ENCODE data around the gene USP17L24.
"Not testable (repeated sequence)": the region's sequence is repeated elsewhere in the genome, so short reads cannot be mapped to it uniquely, and the experiment has no call there.

Gene USP17L24, protein sequence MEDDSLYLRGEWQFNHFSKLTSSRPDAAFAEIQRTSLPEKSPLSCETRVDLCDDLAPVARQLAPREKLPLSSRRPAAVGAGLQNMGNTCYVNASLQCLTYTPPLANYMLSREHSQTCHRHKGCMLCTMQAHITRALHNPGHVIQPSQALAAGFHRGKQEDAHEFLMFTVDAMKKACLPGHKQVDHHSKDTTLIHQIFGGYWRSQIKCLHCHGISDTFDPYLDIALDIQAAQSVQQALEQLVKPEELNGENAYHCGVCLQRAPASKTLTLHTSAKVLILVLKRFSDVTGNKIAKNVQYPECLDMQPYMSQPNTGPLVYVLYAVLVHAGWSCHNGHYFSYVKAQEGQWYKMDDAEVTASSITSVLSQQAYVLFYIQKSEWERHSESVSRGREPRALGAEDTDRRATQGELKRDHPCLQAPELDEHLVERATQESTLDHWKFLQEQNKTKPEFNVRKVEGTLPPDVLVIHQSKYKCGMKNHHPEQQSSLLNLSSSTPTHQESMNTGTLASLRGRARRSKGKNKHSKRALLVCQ

DNA sequence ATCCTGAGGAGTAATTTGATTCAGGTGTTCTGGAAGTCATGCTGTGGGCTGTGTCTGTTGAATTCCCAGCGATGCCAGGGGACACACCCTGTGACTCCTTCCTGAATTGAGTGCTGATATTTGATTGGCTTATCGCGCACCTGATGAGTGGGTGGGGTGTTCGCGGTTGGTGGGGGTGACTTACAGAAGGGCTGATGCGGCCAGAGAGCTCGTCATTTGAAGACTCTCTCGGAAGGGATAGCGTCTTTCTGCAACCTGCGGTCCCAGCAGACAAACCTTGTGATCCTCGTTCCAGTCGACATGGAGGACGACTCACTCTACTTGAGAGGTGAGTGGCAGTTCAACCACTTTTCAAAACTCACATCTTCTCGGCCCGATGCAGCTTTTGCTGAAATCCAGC lies at the start of gene USP17L24:
Gene USP17L24 (plus strand): TSS at position 301 of the 400 bp plus-strand sequence. CDS start 0 bp downstream, at position 301.
- not testable (repeated sequence) for DNase-seq

DNA sequence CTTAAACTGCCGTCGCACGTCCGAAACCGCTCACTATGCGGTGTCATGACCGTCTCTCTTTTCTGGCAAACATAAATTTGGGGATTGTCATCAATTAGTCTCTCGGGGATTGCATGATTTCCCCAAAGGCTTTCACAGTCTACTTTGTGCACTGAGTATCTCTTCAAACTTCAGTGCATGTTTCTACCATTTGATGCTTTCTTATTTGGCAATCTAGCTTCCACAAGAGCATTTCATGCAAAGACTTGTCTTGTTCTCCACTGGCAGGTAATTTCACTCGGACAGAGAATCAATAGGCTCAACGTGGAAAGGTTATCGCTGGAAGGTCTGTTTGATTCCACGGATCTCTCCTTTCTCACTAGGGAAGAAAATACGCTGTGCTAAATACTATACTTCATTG lies 774 bp upstream of the USP17L24 start:
- DNase-seq: not testable (repeated sequence)

DNA sequence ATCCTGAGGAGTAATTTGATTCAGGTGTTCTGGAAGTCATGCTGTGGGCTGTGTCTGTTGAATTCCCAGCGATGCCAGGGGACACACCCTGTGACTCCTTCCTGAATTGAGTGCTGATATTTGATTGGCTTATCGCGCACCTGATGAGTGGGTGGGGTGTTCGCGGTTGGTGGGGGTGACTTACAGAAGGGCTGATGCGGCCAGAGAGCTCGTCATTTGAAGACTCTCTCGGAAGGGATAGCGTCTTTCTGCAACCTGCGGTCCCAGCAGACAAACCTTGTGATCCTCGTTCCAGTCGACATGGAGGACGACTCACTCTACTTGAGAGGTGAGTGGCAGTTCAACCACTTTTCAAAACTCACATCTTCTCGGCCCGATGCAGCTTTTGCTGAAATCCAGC lies 4.6 kb downstream of the USP17L24 start, which contains the start of gene USP17L25:
Gene USP17L25 (plus strand): TSS at position 301 of the 400 bp plus-strand sequence. CDS start 0 bp downstream, at position 301.
- not testable (repeated sequence) for DNase-seq

DNA sequence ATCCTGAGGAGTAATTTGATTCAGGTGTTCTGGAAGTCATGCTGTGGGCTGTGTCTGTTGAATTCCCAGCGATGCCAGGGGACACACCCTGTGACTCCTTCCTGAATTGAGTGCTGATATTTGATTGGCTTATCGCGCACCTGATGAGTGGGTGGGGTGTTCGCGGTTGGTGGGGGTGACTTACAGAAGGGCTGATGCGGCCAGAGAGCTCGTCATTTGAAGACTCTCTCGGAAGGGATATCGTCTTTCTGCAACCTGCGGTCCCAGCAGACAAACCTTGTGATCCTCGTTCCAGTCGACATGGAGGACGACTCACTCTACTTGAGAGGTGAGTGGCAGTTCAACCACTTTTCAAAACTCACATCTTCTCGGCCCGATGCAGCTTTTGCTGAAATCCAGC lies 9.4 kb downstream of the USP17L24 start, which contains the start of gene USP17L26:
Gene USP17L26 (plus strand): TSS at position 301 of the 400 bp plus-strand sequence. CDS start 0 bp downstream, at position 301.
- not testable (repeated sequence) for DNase-seq

DNA sequence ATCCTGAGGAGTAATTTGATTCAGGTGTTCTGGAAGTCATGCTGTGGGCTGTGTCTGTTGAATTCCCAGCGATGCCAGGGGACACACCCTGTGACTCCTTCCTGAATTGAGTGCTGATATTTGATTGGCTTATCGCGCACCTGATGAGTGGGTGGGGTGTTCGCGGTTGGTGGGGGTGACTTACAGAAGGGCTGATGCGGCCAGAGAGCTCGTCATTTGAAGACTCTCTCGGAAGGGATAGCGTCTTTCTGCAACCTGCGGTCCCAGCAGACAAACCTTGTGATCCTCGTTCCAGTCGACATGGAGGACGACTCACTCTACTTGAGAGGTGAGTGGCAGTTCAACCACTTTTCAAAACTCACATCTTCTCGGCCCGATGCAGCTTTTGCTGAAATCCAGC lies 14.1 kb downstream of the USP17L24 start, which contains the start of gene USP17L5:
Gene USP17L5 (plus strand): TSS at position 301 of the 400 bp plus-strand sequence. CDS start 0 bp downstream, at position 301.
- DNase-seq: not testable (repeated sequence)

DNA sequence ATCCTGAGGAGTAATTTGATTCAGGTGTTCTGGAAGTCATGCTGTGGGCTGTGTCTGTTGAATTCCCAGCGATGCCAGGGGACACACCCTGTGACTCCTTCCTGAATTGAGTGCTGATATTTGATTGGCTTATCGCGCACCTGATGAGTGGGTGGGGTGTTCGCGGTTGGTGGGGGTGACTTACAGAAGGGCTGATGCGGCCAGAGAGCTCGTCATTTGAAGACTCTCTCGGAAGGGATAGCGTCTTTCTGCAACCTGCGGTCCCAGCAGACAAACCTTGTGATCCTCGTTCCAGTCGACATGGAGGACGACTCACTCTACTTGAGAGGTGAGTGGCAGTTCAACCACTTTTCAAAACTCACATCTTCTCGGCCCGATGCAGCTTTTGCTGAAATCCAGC lies 18.9 kb downstream of the USP17L24 start, which contains the start of gene USP17L27:
Gene USP17L27 (plus strand): TSS at position 301 of the 400 bp plus-strand sequence. CDS start 0 bp downstream, at position 301.
- DNase-seq: not testable (repeated sequence)

DNA sequence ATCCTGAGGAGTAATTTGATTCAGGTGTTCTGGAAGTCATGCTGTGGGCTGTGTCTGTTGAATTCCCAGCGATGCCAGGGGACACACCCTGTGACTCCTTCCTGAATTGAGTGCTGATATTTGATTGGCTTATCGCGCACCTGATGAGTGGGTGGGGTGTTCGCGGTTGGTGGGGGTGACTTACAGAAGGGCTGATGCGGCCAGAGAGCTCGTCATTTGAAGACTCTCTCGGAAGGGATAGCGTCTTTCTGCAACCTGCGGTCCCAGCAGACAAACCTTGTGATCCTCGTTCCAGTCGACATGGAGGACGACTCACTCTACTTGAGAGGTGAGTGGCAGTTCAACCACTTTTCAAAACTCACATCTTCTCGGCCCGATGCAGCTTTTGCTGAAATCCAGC lies 23.6 kb downstream of the USP17L24 start, which contains the start of gene USP17L28:
Gene USP17L28 (plus strand): TSS at position 301 of the 400 bp plus-strand sequence. CDS start 0 bp downstream, at position 301.
- not testable (repeated sequence) for DNase-seq

DNA sequence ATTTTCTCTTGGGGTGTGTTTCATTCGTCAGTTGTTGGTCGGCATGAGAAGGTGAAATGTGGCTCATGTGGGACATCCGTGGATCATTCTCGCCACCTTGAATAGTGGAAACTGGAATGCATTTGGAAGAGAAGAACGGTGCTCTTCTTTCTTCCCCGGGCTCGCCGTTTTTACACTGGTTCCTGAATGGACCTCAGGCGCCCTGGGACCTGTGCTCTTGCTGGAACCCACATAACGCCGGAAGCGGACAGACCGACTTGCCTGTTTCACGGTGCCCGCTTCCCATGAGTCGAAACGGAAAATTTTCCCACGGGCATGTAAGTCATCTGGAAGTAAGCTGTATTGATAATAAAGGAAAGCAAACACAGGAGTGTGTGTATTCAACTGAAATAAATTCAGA lies 25.9 kb downstream of the USP17L24 start:
- DNase-seq: not testable (repeated sequence)

DNA sequence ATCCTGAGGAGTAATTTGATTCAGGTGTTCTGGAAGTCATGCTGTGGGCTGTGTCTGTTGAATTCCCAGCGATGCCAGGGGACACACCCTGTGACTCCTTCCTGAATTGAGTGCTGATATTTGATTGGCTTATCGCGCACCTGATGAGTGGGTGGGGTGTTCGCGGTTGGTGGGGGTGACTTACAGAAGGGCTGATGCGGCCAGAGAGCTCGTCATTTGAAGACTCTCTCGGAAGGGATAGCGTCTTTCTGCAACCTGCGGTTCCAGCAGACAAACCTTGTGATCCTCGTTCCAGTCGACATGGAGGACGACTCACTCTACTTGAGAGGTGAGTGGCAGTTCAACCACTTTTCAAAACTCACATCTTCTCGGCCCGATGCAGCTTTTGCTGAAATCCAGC lies 28.4 kb downstream of the USP17L24 start, which contains the start of gene USP17L29:
Gene USP17L29 (plus strand): TSS at position 301 of the 400 bp plus-strand sequence. CDS start 0 bp downstream, at position 301.
- DNase-seq: not testable (repeated sequence)

DNA sequence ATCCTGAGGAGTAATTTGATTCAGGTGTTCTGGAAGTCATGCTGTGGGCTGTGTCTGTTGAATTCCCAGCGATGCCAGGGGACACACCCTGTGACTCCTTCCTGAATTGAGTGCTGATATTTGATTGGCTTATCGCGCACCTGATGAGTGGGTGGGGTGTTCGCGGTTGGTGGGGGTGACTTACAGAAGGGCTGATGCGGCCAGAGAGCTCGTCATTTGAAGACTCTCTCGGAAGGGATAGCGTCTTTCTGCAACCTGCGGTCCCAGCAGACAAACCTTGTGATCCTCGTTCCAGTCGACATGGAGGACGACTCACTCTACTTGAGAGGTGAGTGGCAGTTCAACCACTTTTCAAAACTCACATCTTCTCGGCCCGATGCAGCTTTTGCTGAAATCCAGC lies 37.9 kb downstream of the USP17L24 start, which contains the start of gene USP17L30:
Gene USP17L30 (plus strand): TSS at position 301 of the 400 bp plus-strand sequence. CDS start 0 bp downstream, at position 301.
- not testable (repeated sequence) for DNase-seq
